Activated CD4-positive, alpha-beta T cell treated with anti-CD3 and anti-CD28 coated beads, Interleukin-2, amount 10 ng/mL, durations not matched to agents 24 days and 14 days (primary cell): ENCODE data around the gene PGAM4. TPM values are rescaled to one million over a fixed set of nuclear protein-coding genes. Genes with fewer than 3 reads are reported as not detected.

Source experiments
- DNase-seq: peaks from one replicate; pipeline ENCODE4 v3.0.0; 2022
- H3K27ac Mint-ChIP-seq: one replicate; pipeline ENCODE4 v1.8.0; 2022; ENCODE audit warnings: mild to moderate bottlenecking, mixed read lengths
- H3K27me3 Mint-ChIP-seq: one replicate; pipeline ENCODE4 v1.8.0; 2022; ENCODE audit warnings: mixed read lengths
- H3K36me3 Mint-ChIP-seq: one replicate; pipeline ENCODE4 v1.8.0; 2022; ENCODE audit warnings: low read depth, mild to moderate bottlenecking, mixed read lengths
- H3K4me1 Mint-ChIP-seq: one replicate; pipeline ENCODE4 v1.8.0; 2021; ENCODE audit warnings: mixed read lengths
- H3K4me3 Mint-ChIP-seq: one replicate; pipeline ENCODE4 v1.8.0; 2022; ENCODE audit warnings: mild to moderate bottlenecking, moderate library complexity, mixed read lengths
- H3K9me3 Mint-ChIP-seq: one replicate; pipeline ENCODE4 v1.8.0; 2021; ENCODE audit warnings: mixed read lengths
- intact Hi-C: fragments of 100-400 bp; cut with micrococcal nuclease; formaldehyde crosslinking; loops from one replicate; pipeline ENCODE4 v1.15.1; 2023
- total RNA-seq: library from RNA; stranded (reverse); gene quantifications from 2 replicates; pipeline ENCODE4 v1.2.3, GENCODE V29; 2022

The PGAM4 gene
- 0.38 and 0.79 TPM in 2 replicates for total RNA-seq

- H3K4me3 Mint-ChIP-seq, result no peak within 1 kb of the TSS
- no peaks in the 10 kb centered on the region for H3K9me3 Mint-ChIP-seq
- H3K4me1 Mint-ChIP-seq, result peaks cover 8% of the 10 kb centered on the region
- intact Hi-C loops, result loop anchor here (10.0 kb wide), 1 partner anchor 95 kb away; no protein-coding TSS in a partner anchor
- no peak for DNase-seq
- H3K27me3 Mint-ChIP-seq, result no peaks in the 10 kb centered on the region
- H3K27ac Mint-ChIP-seq, result no peak within 1 kb of the TSS
- peaks cover 16% of the 10 kb centered on the region for H3K36me3 Mint-ChIP-seq
Observed at GRCh38 chrX:77969538-77969937, at the start of gene PGAM4. Gene PGAM4, minus strand, starts transcription at chrX:77969638. Its CDS starts 0 bp downstream, at chrX:77969638.

GRCh38 chrX:78011846-78012245 lies 42.4 kb upstream of the PGAM4 start:
- Mint-ChIP-seq H3K4me3 (no peak overlapping the region), H3K4me1 (no peaks in the 10 kb centered on the region), H3K27me3 (no peaks in the 10 kb centered on the region), H3K36me3 (peaks cover 19% of the 10 kb centered on the region), H3K9me3 (peaks cover 6% of the 10 kb centered on the region), H3K27ac (no peak overlapping the region)
- DNase-seq, result no peak
- intact Hi-C loops, result no loop called here

GRCh38 chrX:77979870-77980269 lies 10.4 kb upstream of the PGAM4 start:
- Mint-ChIP-seq H3K4me3 (no peak overlapping the region), H3K27me3 (no peaks in the 10 kb centered on the region), H3K4me1 (no peaks in the 10 kb centered on the region), H3K36me3 (peaks cover 14% of the 10 kb centered on the region), H3K27ac (no peak overlapping the region), H3K9me3 (no peaks in the 10 kb centered on the region)
- no peak for DNase-seq
- intact Hi-C loops, result no loop called here

- Mint-ChIP-seq H3K4me1 (no peaks in the 10 kb centered on the region), H3K27ac (no peak overlapping the region), H3K9me3 (no peaks in the 10 kb centered on the region), H3K4me3 (no peak overlapping the region), H3K36me3 (peaks cover 16% of the 10 kb centered on the region), H3K27me3 (no peaks in the 10 kb centered on the region)
- DNase-seq, result no peak
- intact Hi-C loops, result no loop called here
Observed at GRCh38 chrX:77977518-77977917, 8.1 kb upstream of the PGAM4 start.

- no peak for DNase-seq
- no peaks in the 10 kb centered on the region for H3K27me3 Mint-ChIP-seq
- H3K36me3 Mint-ChIP-seq, result peaks cover 17% of the 10 kb centered on the region
- H3K4me3 Mint-ChIP-seq, result no peak overlapping the region
- H3K4me1 Mint-ChIP-seq, result no peaks in the 10 kb centered on the region
- H3K9me3 Mint-ChIP-seq, result no peaks in the 10 kb centered on the region
- intact Hi-C loops, result no loop called here
- H3K27ac Mint-ChIP-seq, result no peak overlapping the region
Observed at GRCh38 chrX:77977095-77977494, 7.7 kb upstream of the PGAM4 start.

GRCh38 chrX:77975755-77976154 lies 6.3 kb upstream of the PGAM4 start:
- Mint-ChIP-seq H3K4me1 (peaks cover 3% of the 10 kb centered on the region), H3K27me3 (no peaks in the 10 kb centered on the region), H3K9me3 (no peaks in the 10 kb centered on the region), H3K36me3 (peaks cover 20% of the 10 kb centered on the region), H3K4me3 (no peak overlapping the region), H3K27ac (no peak overlapping the region)
- no peak for DNase-seq
- intact Hi-C loops, result no loop called here

GRCh38 chrX:77967631-77968030 lies 1.8 kb downstream of the PGAM4 start:
- H3K9me3 Mint-ChIP-seq, result no peaks in the 10 kb centered on the region
- H3K27me3 Mint-ChIP-seq, result no peaks in the 10 kb centered on the region
- intact Hi-C loops, result loop anchor here (10.0 kb wide), 1 partner anchor 97 kb away; no protein-coding TSS in a partner anchor
- H3K36me3 Mint-ChIP-seq, result peaks cover 14% of the 10 kb centered on the region
- no peak overlapping the region for H3K4me3 Mint-ChIP-seq
- H3K27ac Mint-ChIP-seq, result no peak overlapping the region
- H3K4me1 Mint-ChIP-seq, result peaks cover 8% of the 10 kb centered on the region
- no peak for DNase-seq

- Mint-ChIP-seq H3K4me3 (no peak overlapping the region), H3K27me3 (no peaks in the 10 kb centered on the region), H3K27ac (no peak overlapping the region), H3K4me1 (peaks cover 17% of the 10 kb centered on the region), H3K36me3 (peaks cover 12% of the 10 kb centered on the region), H3K9me3 (no peaks in the 10 kb centered on the region)
- no peak for DNase-seq
- intact Hi-C loops, result loop anchor here (10.0 kb wide), 1 partner anchor 98 kb away; no protein-coding TSS in a partner anchor
Observed at GRCh38 chrX:77966361-77966760, 3.1 kb downstream of the PGAM4 start.

GRCh38 chrX:77962068-77962902 lies 7.2 kb downstream of the PGAM4 start:
- H3K9me3 Mint-ChIP-seq, result no peaks in the 10 kb centered on the region
- peak; percentile 69 for DNase-seq
- intact Hi-C loops, result loop anchor here (10.0 kb wide), 1 partner anchor 103 kb away; no protein-coding TSS in a partner anchor
- peak overlapping the region; percentile 98 for H3K27ac Mint-ChIP-seq
- no peaks in the 10 kb centered on the region for H3K27me3 Mint-ChIP-seq
- H3K4me1 Mint-ChIP-seq, result peaks cover 27% of the 10 kb centered on the region
- peaks cover 17% of the 10 kb centered on the region for H3K36me3 Mint-ChIP-seq
- peak overlapping the region; percentile 88 for H3K4me3 Mint-ChIP-seq

- peaks cover 19% of the 10 kb centered on the region for H3K36me3 Mint-ChIP-seq
- no peaks in the 10 kb centered on the region for H3K9me3 Mint-ChIP-seq
- H3K4me3 Mint-ChIP-seq, result peak overlapping the region; percentile 88
- H3K27ac Mint-ChIP-seq, result peak overlapping the region; percentile 98
- DNase-seq, result no peak
- no peaks in the 10 kb centered on the region for H3K27me3 Mint-ChIP-seq
- intact Hi-C loops, result loop anchor here (10.0 kb wide), 1 partner anchor 104 kb away; no protein-coding TSS in a partner anchor
- H3K4me1 Mint-ChIP-seq, result peaks cover 26% of the 10 kb centered on the region
Observed at GRCh38 chrX:77961063-77961462, 8.4 kb downstream of the PGAM4 start.

GRCh38 chrX:77960567-77960966 lies 8.9 kb downstream of the PGAM4 start:
- H3K27me3 Mint-ChIP-seq, result no peaks in the 10 kb centered on the region
- H3K9me3 Mint-ChIP-seq, result no peaks in the 10 kb centered on the region
- no peak for DNase-seq
- H3K4me3 Mint-ChIP-seq, result peak overlapping the region; percentile 88
- peaks cover 18% of the 10 kb centered on the region for H3K36me3 Mint-ChIP-seq
- intact Hi-C loops, result loop anchor here (1.0 to 10.0 kb wide), 2 partner anchors 50 to 104 kb away; partner anchors contain the start of gene ATP7A
- peaks cover 28% of the 10 kb centered on the region for H3K4me1 Mint-ChIP-seq
- peak overlapping the region; percentile 98 for H3K27ac Mint-ChIP-seq

- Mint-ChIP-seq H3K4me3 (no peak overlapping the region), H3K27ac (no peak overlapping the region)
- intact Hi-C loops, result no loop called here
Observed at GRCh38 chrX:77953708-77954107, 15.7 kb downstream of the PGAM4 start.

GRCh38 chrX:77953302-77953701 lies 16.1 kb downstream of the PGAM4 start:
- no peaks in the 10 kb centered on the region for H3K27me3 Mint-ChIP-seq
- intact Hi-C loops, result no loop called here
- no peak for DNase-seq
- peaks cover 10% of the 10 kb centered on the region for H3K4me1 Mint-ChIP-seq
- H3K27ac Mint-ChIP-seq, result no peak overlapping the region
- H3K4me3 Mint-ChIP-seq, result no peak overlapping the region
- H3K36me3 Mint-ChIP-seq, result peaks cover 12% of the 10 kb centered on the region
- H3K9me3 Mint-ChIP-seq, result no peaks in the 10 kb centered on the region

More at GRCh38 chrX:77953708-77954107, 15.7 kb downstream of the PGAM4 start:
- no peak for DNase-seq
- Mint-ChIP-seq H3K4me1 (peaks cover 10% of the 10 kb centered on the region), H3K27me3 (no peaks in the 10 kb centered on the region), H3K9me3 (no peaks in the 10 kb centered on the region), H3K36me3 (peaks cover 14% of the 10 kb centered on the region)

GRCh38 chrX:77952173-77952572 lies 17.3 kb downstream of the PGAM4 start:
- Mint-ChIP-seq H3K27ac (no peak overlapping the region), H3K4me3 (no peak overlapping the region), H3K4me1 (peaks cover 5% of the 10 kb centered on the region), H3K27me3 (no peaks in the 10 kb centered on the region), H3K9me3 (no peaks in the 10 kb centered on the region), H3K36me3 (peaks cover 8% of the 10 kb centered on the region)
- intact Hi-C loops, result no loop called here
- no peak for DNase-seq
